GM23338 (cell line): ENCODE data around the gene PALLD.

Experiments
- EZH2 ChIP-seq: fragments of 200-600 bp; sonication (generic); IDR thresholded peaks from one replicate; pipeline ENCODE4 v1.8.0; 2017; ENCODE audit warnings: antibody characterized with exemption, mild to moderate bottlenecking, low read depth; ENCODE audit not compliant: unreplicated experiment
- POLR2AphosphoS5 ChIP-seq: IDR thresholded peaks from 2 replicates; pipeline ENCODE4 v1.6.1; 2016; ENCODE audit warnings: antibody characterized with exemption, low read depth
- TF ChIP-seq, protein P1 (sequence below), 2 experiments: fragments of 200-600 bp in 1 of 2; sonication (generic) in 1 of 2; conservative IDR thresholded peaks; 2 replicates each; pipeline versions ENCODE4 v1.5.1 to v1.6.1; 2016 to 2017; ENCODE audit warnings: antibody characterized with exemption in 2 of 2, low read depth in 2 of 2, mild to moderate bottlenecking in 2 of 2, moderate library complexity in 1 of 2

- TF ChIP-seq, protein P1, sequence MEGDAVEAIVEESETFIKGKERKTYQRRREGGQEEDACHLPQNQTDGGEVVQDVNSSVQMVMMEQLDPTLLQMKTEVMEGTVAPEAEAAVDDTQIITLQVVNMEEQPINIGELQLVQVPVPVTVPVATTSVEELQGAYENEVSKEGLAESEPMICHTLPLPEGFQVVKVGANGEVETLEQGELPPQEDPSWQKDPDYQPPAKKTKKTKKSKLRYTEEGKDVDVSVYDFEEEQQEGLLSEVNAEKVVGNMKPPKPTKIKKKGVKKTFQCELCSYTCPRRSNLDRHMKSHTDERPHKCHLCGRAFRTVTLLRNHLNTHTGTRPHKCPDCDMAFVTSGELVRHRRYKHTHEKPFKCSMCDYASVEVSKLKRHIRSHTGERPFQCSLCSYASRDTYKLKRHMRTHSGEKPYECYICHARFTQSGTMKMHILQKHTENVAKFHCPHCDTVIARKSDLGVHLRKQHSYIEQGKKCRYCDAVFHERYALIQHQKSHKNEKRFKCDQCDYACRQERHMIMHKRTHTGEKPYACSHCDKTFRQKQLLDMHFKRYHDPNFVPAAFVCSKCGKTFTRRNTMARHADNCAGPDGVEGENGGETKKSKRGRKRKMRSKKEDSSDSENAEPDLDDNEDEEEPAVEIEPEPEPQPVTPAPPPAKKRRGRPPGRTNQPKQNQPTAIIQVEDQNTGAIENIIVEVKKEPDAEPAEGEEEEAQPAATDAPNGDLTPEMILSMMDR (conservative IDR thresholded peaks at IDR 0.05; ENCODE audit: low read depth in 2 of 2), result no peak
- TF ChIP-seq POLR2AphosphoS5 (no peak), EZH2 (no peak)
Measured at GRCh38 chr4:168522356-168522755, 25.5 kb downstream of the PALLD start.
